Measurements from ENCODE around the gene NHLH2. TPM values are rescaled to one million over a fixed set of nuclear protein-coding genes. Genes with fewer than 3 reads are reported as not detected.

The NHLH2 gene
- total and polyA plus RNA-seq, 2 donors (not counting 1 experiment from before 2014, with no cell fraction given): not detected

GRCh38 chr1:115888976-115889375 is 48.0 kb upstream of the NHLH2 start:
- no peak overlapping the region for H3K4me3 ChIP-seq (ENCODE audit: control extremely low read depth in 1 of 5, extremely low read depth in 1 of 5, insufficient read depth in 1 of 5, low read depth in 2 of 5, low read length in 4 of 5)
- POLR2A ChIA-PET: no interaction called here
- TF ChIP-seq CTCF (IDR thresholded peaks at IDR 0.05) (no peak), EZH2 (IDR thresholded peaks at IDR 0.05; ENCODE audit: borderline replicate concordance, insufficient read depth, low read depth, low read length, poor library complexity, severe bottlenecking) (no peak)
- Mint-ChIP-seq H3K9me3 (ENCODE audit: insufficient read depth) (no peaks in the 10 kb centered on the region), H3K4me1 (no peaks in the 10 kb centered on the region), H3K4me3 (no peak overlapping the region), H3K27ac (no peak overlapping the region), H3K27me3 (no peaks in the 10 kb centered on the region)
- CTCF ChIA-PET: no interaction called here
- no peaks in the 10 kb centered on the region for H4K20me1 ChIP-seq (ENCODE audit: control insufficient read depth, insufficient read depth, low read length, poor library complexity, severe bottlenecking)
- ATAC-seq (ENCODE audit: low read depth): no peak
- no peaks in the 10 kb centered on the region for H3K9me3 ChIP-seq (ENCODE audit: control extremely low read depth in 1 of 3, control insufficient read depth in 2 of 3, insufficient read depth in 1 of 3, low read length in 2 of 3)
- H3K9ac ChIP-seq (ENCODE audit: low read length): no peak overlapping the region
- H2AFZ ChIP-seq (ENCODE audit: insufficient read depth, low read depth, low read length, poor library complexity, severe bottlenecking): no peak overlapping the region
- DNase-seq: no peak
- intact Hi-C loops (cut with micrococcal nuclease): no loop called here
- no peaks in the 10 kb centered on the region for H3K4me1 ChIP-seq (ENCODE audit: control insufficient read depth in 2 of 2, insufficient read depth in 2 of 2, low read length in 2 of 2)
- H3K79me2 ChIP-seq (ENCODE audit: control insufficient read depth, insufficient read depth, low read length): no peaks in the 10 kb centered on the region
- no peak overlapping the region for H3K27ac ChIP-seq (ENCODE audit: low read length in 2 of 2)
- 100% methylated on average over 1 of the region's 2 CpGs for WGBS (ENCODE audit: insufficient coverage)
- no peak overlapping the region for H3K4me2 ChIP-seq (replicated peaks; ENCODE audit: low read depth, low read length, poor library complexity, severe bottlenecking)
- no peaks in the 10 kb centered on the region for H3K36me3 ChIP-seq (replicated peaks in 1 of 2; ENCODE audit: control extremely low read depth in 1 of 2, control insufficient read depth in 1 of 2, extremely low read depth in 1 of 2, insufficient read depth in 2 of 2, low read length in 1 of 2)
- no peaks in the 10 kb centered on the region for H3K27me3 ChIP-seq (replicated peaks in 1 of 4; ENCODE audit: control extremely low read depth in 1 of 4, control insufficient read depth in 3 of 4, insufficient read depth in 4 of 4, low read length in 3 of 4)

GRCh38 chr1:115882913-115883902 is 42.3 kb upstream of the NHLH2 start:
- Histone ChIP-seq H3K9ac (ENCODE audit: low read length) (no peak overlapping the region), H3K27ac (ENCODE audit: low read length in 2 of 2) (no peak overlapping the region), H3K79me2 (ENCODE audit: control insufficient read depth, insufficient read depth, low read length) (no peaks in the 10 kb centered on the region), H4K20me1 (ENCODE audit: control insufficient read depth, insufficient read depth, low read length, poor library complexity, severe bottlenecking) (no peaks in the 10 kb centered on the region), H2AFZ (ENCODE audit: insufficient read depth, low read depth, low read length, poor library complexity, severe bottlenecking) (no peak overlapping the region), H3K9me3 (ENCODE audit: control extremely low read depth in 1 of 3, control insufficient read depth in 2 of 3, insufficient read depth in 1 of 3, low read length in 2 of 3) (no peaks in the 10 kb centered on the region), H3K36me3 (replicated peaks in 1 of 2; ENCODE audit: control extremely low read depth in 1 of 2, control insufficient read depth in 1 of 2, extremely low read depth in 1 of 2, insufficient read depth in 2 of 2, low read length in 1 of 2) (no peaks in the 10 kb centered on the region), H3K4me3 (ENCODE audit: control extremely low read depth in 1 of 5, extremely low read depth in 1 of 5, insufficient read depth in 1 of 5, low read depth in 2 of 5, low read length in 4 of 5) (no peak overlapping the region), H3K4me2 (replicated peaks; ENCODE audit: low read depth, low read length, poor library complexity, severe bottlenecking) (no peak overlapping the region), H3K4me1 (ENCODE audit: control insufficient read depth in 2 of 2, insufficient read depth in 2 of 2, low read length in 2 of 2) (no peaks in the 10 kb centered on the region), H3K27me3 (replicated peaks in 1 of 4; ENCODE audit: control extremely low read depth in 1 of 4, control insufficient read depth in 3 of 4, insufficient read depth in 4 of 4, low read length in 3 of 4) (no peaks in the 10 kb centered on the region)
- H3K27me3 Mint-ChIP-seq: peaks cover 14% of the 10 kb centered on the region
- TF ChIP-seq CTCF (IDR thresholded peaks at IDR 0.05): no peak
- TF ChIP-seq EZH2 (IDR thresholded peaks at IDR 0.05; ENCODE audit: borderline replicate concordance, insufficient read depth, low read depth, low read length, poor library complexity, severe bottlenecking): no peak
- 98% methylated on average over 4 of the region's 8 CpGs for WGBS (ENCODE audit: insufficient coverage)
- H3K4me3 Mint-ChIP-seq: no peak overlapping the region
- ChIA-PET POLR2A (no interaction called here), CTCF (no interaction called here)
- H3K27ac Mint-ChIP-seq: no peak overlapping the region
- H3K4me1 Mint-ChIP-seq: no peaks in the 10 kb centered on the region
- no peak for ATAC-seq (ENCODE audit: low read depth)
- intact Hi-C loops (cut with micrococcal nuclease): no loop called here
- DNase-seq: no peak
- H3K9me3 Mint-ChIP-seq (ENCODE audit: insufficient read depth): no peaks in the 10 kb centered on the region
